BJ (cell line): ENCODE measurements around the gene LRWD1. TPM values are rescaled to one million over a fixed set of nuclear protein-coding genes. Genes with fewer than 3 reads are reported as not detected.
"Not testable (repeated sequence)": the region's sequence is repeated elsewhere in the genome, so short reads cannot be mapped to it uniquely, and the experiment has no call there.

Experiments
- CTCF ChIA-PET: fragments of 350-600 bp; formaldehyde crosslinking; extraction: SDS; loops from one replicate; lab custom pipeline; 2021; ENCODE audit warnings: antibody characterized with exemption, inconsistent platforms; lab: Yijun Ruan, JAX
- POLR2A ChIA-PET: fragments of 300-600 bp; sonication (Branson Sonifier 250); formaldehyde crosslinking; extraction: SDS; loops from one replicate; lab custom pipeline; 2021; ENCODE audit warnings: antibody characterized with exemption; lab: Charles Lee
- DNase-seq: peaks from one replicate; pipeline ENCODE4 v3.0.0-alpha.2; 2011; ENCODE audit warnings: low read depth
- H3K27me3 ChIP-seq: 2 replicates; pipeline ENCODE4 v1.6.0; 2011; ENCODE audit warnings: low read length; ENCODE audit not compliant: control insufficient read depth, insufficient read depth
- H3K36me3 ChIP-seq: 2 replicates; pipeline ENCODE4 v1.5.1; 2011; ENCODE audit warnings: low read length; ENCODE audit not compliant: control insufficient read depth, insufficient read depth
- H3K4me3 ChIP-seq: 2 replicates; pipeline ENCODE4 v1.5.1; 2011; ENCODE audit warnings: low read depth, mild to moderate bottlenecking, control low read depth, low read length
- polyA plus RNA-seq: library from polyadenylated mRNA; depleted of rRNA; stranded (reverse); fragments of >200 nt; gene quantifications from 2 replicates; pipeline ENCODE4 v1.2.3, GENCODE V29; 2011; rRNA removed

Gene LRWD1
- polyA plus RNA-seq, 1 experiment: 15.1 TPM

GRCh38 chr7:102512642-102513221 lies 47.9 kb downstream of the LRWD1 start:
- H3K4me3 ChIP-seq: peak overlapping the region; percentile 48
- DNase-seq: peak; percentile 59
- H3K36me3 ChIP-seq, CTCF ChIA-PET, POLR2A ChIA-PET, H3K27me3 ChIP-seq: not testable (repeated sequence)

- H3K4me3 ChIP-seq, H3K36me3 ChIP-seq, DNase-seq, POLR2A ChIA-PET, CTCF ChIA-PET, H3K27me3 ChIP-seq: not testable (repeated sequence)
Measured at GRCh38 chr7:102514881-102515721, 50.3 kb downstream of the LRWD1 start.

- DNase-seq, H3K36me3 ChIP-seq, CTCF ChIA-PET, H3K4me3 ChIP-seq, H3K27me3 ChIP-seq, POLR2A ChIA-PET: not testable (repeated sequence)
Measured at GRCh38 chr7:102515889-102516288, 51.1 kb downstream of the LRWD1 start.

- H3K4me3 ChIP-seq, H3K36me3 ChIP-seq, POLR2A ChIA-PET, CTCF ChIA-PET, DNase-seq, H3K27me3 ChIP-seq: not testable (repeated sequence)
Measured at GRCh38 chr7:102516951-102517350, 52.2 kb downstream of the LRWD1 start.

- POLR2A ChIA-PET, H3K36me3 ChIP-seq, H3K27me3 ChIP-seq, CTCF ChIA-PET, DNase-seq: not testable (repeated sequence)
- H3K4me3 ChIP-seq: peak within 1 kb of the TSS; percentile 33
Measured at GRCh38 chr7:102517550-102518147, 52.9 kb downstream of the LRWD1 start, which contains the start of gene RASA4B. TSS of gene RASA4B (minus strand) at chr7:102517777. CDS start at chr7:102517710, 67 bp downstream.

GRCh38 chr7:102520797-102521196 lies 56.0 kb downstream of the LRWD1 start:
- DNase-seq: peak; percentile 11
- CTCF ChIA-PET, H3K36me3 ChIP-seq, H3K4me3 ChIP-seq, H3K27me3 ChIP-seq, POLR2A ChIA-PET: not testable (repeated sequence)

Other genes with a start within 250 kb of the LRWD1 start
- gene SH2B2, start 178.1 kb upstream of the LRWD1 start, polyA plus RNA-seq: 0.56 and 0.58 TPM in 2 replicates
- not detected in 2 replicates for gene SPDYE6, start 108.5 kb upstream of the LRWD1 start, polyA plus RNA-seq
- gene PRKRIP1, start 68.6 kb upstream of the LRWD1 start, polyA plus RNA-seq: 11.9 and 14.3 TPM in 2 replicates
- gene ORAI2, start 31.4 kb upstream of the LRWD1 start, polyA plus RNA-seq: 27.3 and 41.6 TPM in 2 replicates
- 4.5 and 5.9 TPM in 2 replicates for gene ALKBH4, start 121 bp upstream of the LRWD1 start, polyA plus RNA-seq
- 46.9 and 68.0 TPM in 2 replicates for gene POLR2J, start 13.9 kb downstream of the LRWD1 start, polyA plus RNA-seq
- 9.5 and 15.0 TPM in 2 replicates for gene RASA4B, start 52.8 kb downstream of the LRWD1 start, polyA plus RNA-seq
- 6.1 and 19.5 TPM in 2 replicates for gene UPK3BL2, start 78.7 kb downstream of the LRWD1 start, polyA plus RNA-seq
- not detected in 2 replicates for gene SPDYE2, start 86.2 kb downstream of the LRWD1 start, polyA plus RNA-seq
- gene POLR2J3, start 107.6 kb downstream of the LRWD1 start, polyA plus RNA-seq: 41.5 and 118 TPM in 2 replicates
- 26.9 and 54.5 TPM in 2 replicates for gene RASA4, start 151.8 kb downstream of the LRWD1 start, polyA plus RNA-seq
- gene UPK3BL1, start 177.8 kb downstream of the LRWD1 start, polyA plus RNA-seq: 49.5 and 58.9 TPM in 2 replicates
- gene SPDYE2B, start 185.3 kb downstream of the LRWD1 start, polyA plus RNA-seq: not detected in 2 replicates
- 3.9 and 4.5 TPM in 2 replicates for gene POLR2J2, start 206.7 kb downstream of the LRWD1 start, polyA plus RNA-seq